HG02852 (cell line): ENCODE data around the gene PTGR2.
"Not testable (repeated sequence)": the region's sequence is repeated elsewhere in the genome, so short reads cannot be mapped to it uniquely, and the experiment has no call there.

ENCODE experiments used
- ATAC-seq: cut with Tn5 transposase; IDR thresholded peaks from one replicate; pipeline ENCODE4 v1.9.1; 2021; ENCODE audit warnings: mild to moderate bottlenecking, moderate library complexity; ENCODE audit not compliant: unreplicated experiment

Gene PTGR2

DNA sequence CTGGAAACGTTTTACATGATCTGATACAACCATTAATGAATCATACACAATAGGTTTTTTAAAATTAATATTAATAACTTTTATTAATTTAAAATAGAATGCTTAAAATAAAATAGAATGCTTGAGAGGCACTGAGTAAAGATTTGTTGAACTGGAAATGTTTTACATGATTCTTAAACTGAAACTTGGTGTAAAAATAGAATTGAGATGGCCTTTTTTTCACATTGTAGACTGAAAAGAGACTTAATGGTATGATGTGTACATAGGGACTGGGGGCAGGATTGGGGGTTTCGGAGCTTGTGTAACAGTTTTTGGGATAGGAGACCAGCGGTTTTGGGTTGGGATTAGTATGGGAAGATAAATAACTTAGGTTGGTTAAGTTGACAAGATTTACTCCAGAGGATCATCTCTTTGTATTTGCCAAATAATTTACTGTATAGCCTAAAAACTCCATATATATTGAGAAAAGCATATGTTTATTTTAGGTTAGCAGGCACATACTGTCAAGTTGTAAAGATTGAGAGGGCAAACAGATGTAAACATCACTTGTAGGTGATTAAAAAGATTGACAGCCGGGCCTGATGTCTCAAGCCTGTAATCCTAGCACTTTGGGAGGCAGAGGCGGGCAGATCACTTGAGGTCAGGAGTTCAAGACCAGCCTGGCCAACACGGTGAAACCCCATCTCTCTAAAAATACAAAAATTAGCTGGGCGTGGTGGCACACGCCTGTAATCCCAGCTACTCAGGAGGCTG, 33.0 kb downstream of the PTGR2 start:
- ATAC-seq = no peak

DNA sequence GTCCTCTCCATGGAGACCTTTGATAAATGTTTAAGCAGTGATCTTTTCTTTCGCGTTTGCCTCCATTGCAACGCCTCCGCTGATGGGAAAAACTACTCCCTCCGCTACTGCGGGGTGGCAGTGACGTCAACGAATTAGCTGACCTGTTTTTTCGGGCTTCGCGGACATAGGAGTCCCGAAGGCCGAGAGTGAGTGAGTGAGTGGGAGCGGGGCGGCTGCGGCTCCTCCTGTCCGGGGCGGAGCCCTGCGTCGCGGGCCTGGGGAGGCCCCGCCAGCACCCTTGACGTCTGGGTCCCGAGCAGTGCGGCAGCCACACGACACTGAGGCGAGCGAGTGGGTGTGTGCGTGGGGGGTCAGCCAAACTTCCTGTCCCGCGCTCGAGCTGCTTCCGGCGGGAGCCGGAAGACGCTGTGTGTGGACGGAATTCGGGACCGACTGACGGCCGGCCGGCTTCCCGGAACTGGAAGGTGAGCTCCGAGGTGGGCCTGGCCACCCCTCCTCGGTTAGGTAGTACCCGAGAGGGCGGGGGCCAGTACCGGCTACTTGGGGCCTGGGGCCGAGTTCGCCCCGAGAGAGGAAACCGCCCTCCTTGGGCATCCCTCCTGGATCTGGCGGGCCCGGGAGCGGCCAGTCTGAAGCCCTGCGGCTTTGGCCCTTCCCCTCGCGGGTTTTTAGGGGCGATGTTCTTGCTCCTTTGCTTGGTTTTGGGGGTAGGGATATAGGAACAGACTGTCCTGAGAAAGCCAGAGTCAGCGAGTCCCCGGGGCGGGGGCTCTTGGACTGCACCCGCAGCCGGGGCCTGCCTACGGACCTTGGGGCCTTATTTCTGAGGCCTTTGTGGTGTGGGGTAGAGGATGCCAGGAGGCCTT, 35.1 kb downstream of the PTGR2 start, which contains the start of gene ZNF410:
Gene ZNF410, plus strand, starts transcription at position 411 of the 869 bp plus-strand sequence. CDS start 5,317 bp downstream, outside the sequence.
- ATAC-seq = peak; percentile 97

- ATAC-seq = no peak
These were observed 35.6 kb downstream of the PTGR2 start for GRCh38 chr14:73887318-73887616.

DNA sequence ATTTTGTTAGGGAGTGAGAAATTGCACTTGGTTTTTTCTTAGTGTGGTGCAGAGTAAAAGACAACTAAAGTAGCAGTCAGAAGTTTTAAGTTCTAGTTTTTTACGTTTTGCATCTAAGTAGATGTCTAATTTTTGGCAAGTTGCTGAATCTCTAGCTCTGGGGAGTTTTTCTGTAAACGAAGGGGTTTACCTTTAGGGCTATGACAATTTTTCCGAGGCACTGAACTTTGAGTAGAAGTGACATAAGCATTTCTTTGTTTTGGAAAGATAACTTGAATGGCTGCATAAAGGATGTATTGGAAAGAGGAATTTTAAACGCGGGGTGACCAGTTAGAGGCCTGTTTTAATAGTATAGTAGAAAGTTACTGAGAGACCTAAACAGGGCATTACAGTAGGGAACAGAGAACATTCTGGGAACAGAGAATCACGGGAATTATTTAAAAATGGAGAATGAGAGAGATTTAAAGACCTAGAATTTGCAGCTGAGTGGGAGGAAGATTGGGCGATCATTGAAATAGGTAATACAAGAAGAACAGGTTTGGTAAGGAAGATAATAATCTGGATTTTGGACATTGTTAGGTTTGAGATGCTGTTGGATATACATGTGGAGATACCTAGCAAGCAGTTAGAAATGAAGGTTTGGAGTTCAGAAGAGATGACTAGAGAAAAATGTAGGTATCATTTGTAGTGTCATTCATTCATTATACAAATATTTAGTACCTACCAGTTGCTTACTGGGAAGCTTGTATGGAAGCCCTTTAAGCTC, 36.2 kb downstream of the PTGR2 start:
- ATAC-seq = no peak

DNA sequence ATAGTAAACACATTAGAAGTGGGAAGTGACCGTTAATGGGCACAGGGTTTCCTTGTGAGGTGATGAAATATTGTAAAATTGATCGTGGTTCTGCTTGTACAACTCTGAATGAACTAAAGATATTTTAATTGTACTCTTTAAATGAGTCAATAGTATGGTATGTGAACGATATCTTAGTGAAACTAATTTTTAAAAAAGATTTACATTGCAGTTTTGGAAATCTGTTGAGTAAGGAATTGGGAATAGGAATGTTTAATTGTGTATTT, 36.8 kb downstream of the PTGR2 start:
- no peak for ATAC-seq

GRCh38 chr14:73888971-73889370, 37.3 kb downstream of the PTGR2 start:
- ATAC-seq = no peak

GRCh38 chr14:73889376-73889775, 37.7 kb downstream of the PTGR2 start:
- no peak for ATAC-seq

DNA sequence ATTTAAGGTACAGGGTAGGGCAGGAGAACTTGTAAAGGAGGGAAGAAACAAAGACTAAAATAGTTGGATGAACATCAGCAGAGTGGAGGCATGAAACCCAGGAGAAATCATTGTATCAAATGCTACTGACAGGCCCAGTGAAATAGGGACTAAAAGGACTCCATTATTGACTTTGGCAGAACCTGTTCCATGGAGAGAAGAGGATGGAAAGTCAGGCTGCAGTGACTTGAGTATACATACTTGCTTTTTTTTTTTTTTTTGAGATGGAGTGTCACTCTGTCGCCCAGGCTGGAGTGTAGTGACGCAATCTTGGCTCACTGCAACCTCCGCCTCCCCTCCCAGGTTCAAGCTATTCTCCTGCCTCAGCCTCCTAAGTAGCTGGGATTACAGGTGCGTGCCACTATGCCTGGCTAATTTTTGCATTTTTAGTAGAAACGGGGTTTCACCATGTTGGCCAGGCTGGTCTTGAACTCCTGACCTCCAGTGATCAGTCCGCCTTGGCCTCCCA, 42.6 kb downstream of the PTGR2 start:
- ATAC-seq = not testable (repeated sequence)

DNA sequence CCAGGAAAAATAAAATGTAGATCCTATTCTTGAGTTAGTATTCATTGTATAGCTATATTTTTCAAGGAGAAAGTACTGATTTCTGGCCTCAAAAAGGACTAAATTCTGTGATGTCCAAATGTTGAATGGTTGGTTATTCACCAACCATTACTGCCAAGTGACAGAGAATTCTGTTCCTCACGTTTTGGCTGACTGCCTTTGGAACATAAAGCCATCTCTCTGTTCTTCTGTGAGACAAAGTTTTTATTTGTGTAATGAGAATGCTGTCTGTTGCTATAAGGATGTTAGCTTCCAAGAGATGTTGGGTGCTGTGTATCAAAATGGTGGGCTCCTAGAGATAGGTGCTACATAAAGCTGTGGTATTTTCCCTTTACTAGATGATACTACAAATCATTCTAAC, 44.3 kb downstream of the PTGR2 start:
- ATAC-seq = no peak

- no peak for ATAC-seq
These were observed 44.9 kb downstream of the PTGR2 start for GRCh38 chr14:73896521-73896920.

- no peak for ATAC-seq
These were observed 51.4 kb downstream of the PTGR2 start for GRCh38 chr14:73903028-73903427.

DNA sequence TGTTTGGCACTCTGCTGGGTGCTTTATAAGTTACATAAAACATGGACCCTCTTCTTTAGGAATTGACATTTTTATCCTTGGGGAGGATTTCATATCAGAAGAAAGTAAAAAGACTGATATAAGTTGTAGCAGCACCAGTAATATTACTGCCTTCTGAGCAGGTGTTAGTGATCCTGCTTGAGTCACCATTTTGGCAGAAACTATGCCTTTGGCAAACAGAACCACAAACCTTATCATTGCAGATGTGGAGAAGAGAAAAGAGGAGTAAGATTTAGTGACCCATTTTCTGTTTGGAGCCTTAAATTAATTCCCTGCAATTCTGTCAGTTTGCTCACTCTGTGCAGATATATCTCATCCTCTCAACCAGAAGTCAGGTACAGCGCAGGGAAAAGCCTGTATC, 58.0 kb downstream of the PTGR2 start:
- ATAC-seq = no peak

DNA sequence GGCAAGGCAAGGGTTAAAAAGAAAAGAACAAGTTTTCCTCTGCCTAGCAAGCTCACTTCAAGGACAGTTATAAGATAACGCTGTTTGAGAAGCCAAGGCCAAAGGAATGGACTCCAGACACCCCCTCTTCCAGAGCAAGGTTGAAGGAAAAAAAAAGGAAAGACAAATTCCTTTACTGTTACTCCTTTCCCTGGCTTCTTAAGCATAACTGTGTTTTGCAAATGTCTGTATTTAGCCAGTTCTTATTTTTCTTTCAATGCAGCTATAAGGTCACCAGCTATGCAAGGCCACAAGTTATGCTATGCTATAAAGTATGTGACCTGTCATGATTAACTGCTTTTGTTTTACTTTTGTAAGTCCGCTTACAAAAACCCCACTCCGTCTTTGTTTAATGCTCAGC, 61.6 kb downstream of the PTGR2 start:
- no peak for ATAC-seq

DNA sequence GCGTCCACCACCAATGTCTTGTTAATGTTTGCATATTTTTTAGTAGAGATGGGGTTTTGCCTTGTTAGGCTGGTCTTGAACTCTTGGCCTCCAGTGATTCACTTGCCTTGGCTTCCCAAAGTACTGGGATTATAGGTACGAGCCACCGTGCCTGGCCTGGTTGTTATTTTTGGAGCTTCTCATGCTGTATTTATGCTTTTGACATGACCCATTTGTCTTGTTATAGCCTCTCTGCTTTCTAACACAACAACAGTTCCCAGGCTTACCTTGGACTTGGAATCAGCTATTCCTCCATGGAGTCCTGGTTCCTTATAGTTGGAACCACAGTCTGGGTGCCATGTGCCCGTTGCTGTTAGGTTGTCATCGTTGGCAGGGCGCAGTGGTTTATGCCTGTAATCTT, 64.7 kb downstream of the PTGR2 start:
- no peak for ATAC-seq

- ATAC-seq = not testable (repeated sequence)
These were observed 67.8 kb downstream of the PTGR2 start for GRCh38 chr14:73919457-73919856.

- ATAC-seq = no peak
These were observed 72.7 kb downstream of the PTGR2 start for GRCh38 chr14:73924337-73924736.
